Tibial nerve (tissue), 4 donors: ENCODE results near the gene PLEKHG1. TPM values are rescaled to one million over a fixed set of nuclear protein-coding genes. Genes with fewer than 3 reads are reported as not detected.
A peak's percentile ranks its signal among the peaks of the same experiment; 100 is the strongest.

ENCODE experiments used
- DNase-seq, 2 donors: peaks; one replicate each; pipeline ENCODE4 v3.0.0-alpha.2; 2019; ENCODE audit warnings: low spot score in 2 of 2
- H3K27ac ChIP-seq, 4 donors: fragments of 200-600 bp; sonication (generic) in 3 of 4; one replicate each; pipeline ENCODE4 v1.5.1; 2017 to 2019; ENCODE audit warnings: mild to moderate bottlenecking in 1 of 4
- H3K27me3 ChIP-seq, 2 donors: fragments of 200-600 bp; sonication (generic) in 1 of 2; one replicate each; pipeline versions ENCODE4 v1.5.1 to v1.6.0; 2017 to 2019
- H3K36me3 ChIP-seq, 3 donors: fragments of 200-600 bp; sonication (generic); one replicate each; pipeline ENCODE4 v1.5.1; 2018 to 2019
- H3K4me1 ChIP-seq, 4 donors: fragments of 200-600 bp; sonication (generic) in 3 of 4; one replicate each; pipeline ENCODE4 v1.5.1; 2017 to 2019
- H3K4me3 ChIP-seq, 4 donors: fragments of 200-600 bp; sonication (generic) in 3 of 4; one replicate each; pipeline ENCODE4 v1.5.1; 2017 to 2019; ENCODE audit warnings: mild to moderate bottlenecking in 1 of 4, moderate library complexity in 1 of 4
- H3K9me3 ChIP-seq, 4 donors: fragments of 200-600 bp; sonication (generic) in 3 of 4; one replicate each; pipeline ENCODE4 v1.5.1; 2017 to 2019
- EP300 ChIP-seq, 2 donors: sonication (generic); formaldehyde crosslinking; IDR thresholded peaks; one replicate each; pipeline ENCODE4 v1.6.1; 2017; ENCODE audit warnings: antibody characterized with exemption in 2 of 2, mild to moderate bottlenecking in 1 of 2
- POLR2A ChIP-seq, 2 donors: fragments of 450-650 bp; IDR thresholded peaks; one replicate each; pipeline ENCODE4 v1.6.1; 2017; ENCODE audit warnings: antibody characterized with exemption in 2 of 2, mild to moderate bottlenecking in 2 of 2, moderate library complexity in 2 of 2
- WGBS, 2 donors: methylation state at CpG; one replicate each; pipeline ENCODE4 v1.1.5; 2018; 5-methylcytosine and 5-hydroxymethylcytosine counted together
- total RNA-seq, 4 donors: library from RNA; depleted of rRNA; stranded (reverse); fragments of >200 nt; gene quantifications; one replicate each; pipeline ENCODE4 v1.1.0, GENCODE V29; 2016
- TF ChIP-seq, protein P1 (sequence below), 5 experiments: fragments of 200-600 bp in 3 of 5; fragments of 450-650 bp in 2 of 5; sonication (generic) in 3 of 5; IDR thresholded peaks; one replicate each; pipeline ENCODE4 v1.5.1; 2016 to 2019; ENCODE audit warnings: antibody characterized with exemption in 5 of 5, mild to moderate bottlenecking in 3 of 5, moderate library complexity in 2 of 5

PLEKHG1 gene
- total RNA-seq, 4 donors from 2014 or later: 25.6 to 50.1 (median 39.7) TPM

DNA sequence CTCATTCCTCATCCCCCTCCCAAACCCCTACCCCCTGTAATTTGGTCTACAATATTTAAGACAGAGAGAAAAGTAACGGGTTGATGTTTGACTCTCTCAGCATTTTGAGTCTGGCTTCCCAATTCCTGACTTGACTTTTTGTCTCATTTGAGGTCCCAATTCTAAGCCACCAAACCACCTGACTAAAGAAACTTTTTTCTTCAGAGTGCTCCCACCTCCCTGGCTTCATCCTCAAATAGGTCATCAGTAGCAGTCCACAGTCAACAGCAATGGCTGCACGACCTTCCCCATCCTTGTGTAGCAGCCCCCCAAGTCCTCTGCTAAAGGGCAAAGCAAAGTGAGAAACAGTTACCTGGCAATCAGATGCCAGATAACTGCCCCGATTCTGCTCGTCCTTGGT is 1.8 kb downstream of the PLEKHG1 start:
- peak overlapping the region in 1 of 4 donors; percentile 69 for H3K4me3 ChIP-seq
- no peaks in the 10 kb centered on the region for H3K9me3 ChIP-seq
- H3K36me3 ChIP-seq: no peaks in the 10 kb centered on the region
- H3K4me1 ChIP-seq: peaks cover 0 to 7% (median 5%) of the 10 kb centered on the region in 4 donors
- TF ChIP-seq, protein P1, sequence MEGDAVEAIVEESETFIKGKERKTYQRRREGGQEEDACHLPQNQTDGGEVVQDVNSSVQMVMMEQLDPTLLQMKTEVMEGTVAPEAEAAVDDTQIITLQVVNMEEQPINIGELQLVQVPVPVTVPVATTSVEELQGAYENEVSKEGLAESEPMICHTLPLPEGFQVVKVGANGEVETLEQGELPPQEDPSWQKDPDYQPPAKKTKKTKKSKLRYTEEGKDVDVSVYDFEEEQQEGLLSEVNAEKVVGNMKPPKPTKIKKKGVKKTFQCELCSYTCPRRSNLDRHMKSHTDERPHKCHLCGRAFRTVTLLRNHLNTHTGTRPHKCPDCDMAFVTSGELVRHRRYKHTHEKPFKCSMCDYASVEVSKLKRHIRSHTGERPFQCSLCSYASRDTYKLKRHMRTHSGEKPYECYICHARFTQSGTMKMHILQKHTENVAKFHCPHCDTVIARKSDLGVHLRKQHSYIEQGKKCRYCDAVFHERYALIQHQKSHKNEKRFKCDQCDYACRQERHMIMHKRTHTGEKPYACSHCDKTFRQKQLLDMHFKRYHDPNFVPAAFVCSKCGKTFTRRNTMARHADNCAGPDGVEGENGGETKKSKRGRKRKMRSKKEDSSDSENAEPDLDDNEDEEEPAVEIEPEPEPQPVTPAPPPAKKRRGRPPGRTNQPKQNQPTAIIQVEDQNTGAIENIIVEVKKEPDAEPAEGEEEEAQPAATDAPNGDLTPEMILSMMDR (IDR thresholded peaks at IDR 0.05): no peak
- TF ChIP-seq POLR2A (IDR thresholded peaks at IDR 0.05) (no peak), EP300 (IDR thresholded peaks at IDR 0.05) (no peak)
- H3K27ac ChIP-seq: peak overlapping the region in 2 of 4 donors; percentile 86
- no peak for DNase-seq
- peaks cover 0 to 8% of the 10 kb centered on the region in 2 donors for H3K27me3 ChIP-seq
- 85 to 88% methylated on average over 4 of the region's 4 CpGs for WGBS, 2 donors

- WGBS, 2 donors: 91 to 92% methylated on average over 4 of the region's 4 CpGs
- TF ChIP-seq POLR2A (IDR thresholded peaks at IDR 0.05): no peak
- no peak for TF ChIP-seq EP300 (IDR thresholded peaks at IDR 0.05)
- TF ChIP-seq, protein P1 (IDR thresholded peaks at IDR 0.05): no peak
- DNase-seq: no peak
Observed at GRCh38 chr6:150603176-150603575, 3.5 kb downstream of the PLEKHG1 start.

GRCh38 chr6:150604467-150604866 is 4.8 kb downstream of the PLEKHG1 start:
- H3K4me3 ChIP-seq: no peak overlapping the region
- WGBS, 2 donors: 89 to 93% methylated on average over 6 of the region's 6 CpGs
- no peaks in the 10 kb centered on the region for H3K9me3 ChIP-seq
- H3K36me3 ChIP-seq: no peaks in the 10 kb centered on the region
- TF ChIP-seq POLR2A (IDR thresholded peaks at IDR 0.05): no peak
- TF ChIP-seq EP300 (IDR thresholded peaks at IDR 0.05): no peak
- TF ChIP-seq, protein P1 (IDR thresholded peaks at IDR 0.05): no peak
- peaks cover 0 to 8% of the 10 kb centered on the region in 2 donors for H3K27me3 ChIP-seq
- peaks cover 0 to 17% (median 6%) of the 10 kb centered on the region in 4 donors for H3K4me1 ChIP-seq
- no peak overlapping the region for H3K27ac ChIP-seq
- no peak for DNase-seq

More at GRCh38 chr6:150603176-150603575, 3.5 kb downstream of the PLEKHG1 start:
- H3K4me3 ChIP-seq: no peak overlapping the region
- no peaks in the 10 kb centered on the region for H3K36me3 ChIP-seq
- H3K27me3 ChIP-seq: peaks cover 0 to 8% of the 10 kb centered on the region in 2 donors
- no peaks in the 10 kb centered on the region for H3K9me3 ChIP-seq
- H3K27ac ChIP-seq: no peak overlapping the region
- peaks cover 0 to 17% (median 10%) of the 10 kb centered on the region in 4 donors for H3K4me1 ChIP-seq

DNA sequence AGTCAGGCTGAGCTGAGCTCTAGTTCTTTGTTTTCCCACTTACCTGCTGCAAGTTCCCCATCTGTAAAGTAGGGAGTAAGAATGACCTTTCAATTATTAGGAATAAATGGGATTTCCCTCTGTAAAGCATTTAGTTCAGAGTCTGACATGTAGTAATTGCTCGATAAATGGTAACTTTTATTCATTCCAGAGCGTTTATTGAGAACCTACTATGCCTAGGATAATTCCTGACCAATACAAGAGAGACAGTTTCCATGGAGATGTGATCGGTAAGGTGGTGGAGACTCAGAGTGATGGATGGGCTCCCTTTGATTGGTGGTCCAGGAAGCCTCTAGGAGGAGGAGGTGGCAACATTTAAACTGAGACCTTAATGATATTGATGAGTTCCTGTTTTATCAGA is 5.6 kb downstream of the PLEKHG1 start:
- H3K9me3 ChIP-seq: no peaks in the 10 kb centered on the region
- no peak overlapping the region for H3K27ac ChIP-seq
- H3K4me1 ChIP-seq: peaks cover 0 to 17% (median 5%) of the 10 kb centered on the region in 4 donors
- 95 to 98% methylated on average over 3 of the region's 3 CpGs for whole genome bisulfite sequencing, 2 donors
- H3K4me3 ChIP-seq: no peak overlapping the region
- TF ChIP-seq, protein P1 (IDR thresholded peaks at IDR 0.05): no peak
- no peak for TF ChIP-seq EP300 (IDR thresholded peaks at IDR 0.05)
- no peak for TF ChIP-seq POLR2A (IDR thresholded peaks at IDR 0.05)
- H3K27me3 ChIP-seq: peaks cover 0 to 8% of the 10 kb centered on the region in 2 donors
- DNase-seq: no peak
- no peaks in the 10 kb centered on the region for H3K36me3 ChIP-seq

DNA sequence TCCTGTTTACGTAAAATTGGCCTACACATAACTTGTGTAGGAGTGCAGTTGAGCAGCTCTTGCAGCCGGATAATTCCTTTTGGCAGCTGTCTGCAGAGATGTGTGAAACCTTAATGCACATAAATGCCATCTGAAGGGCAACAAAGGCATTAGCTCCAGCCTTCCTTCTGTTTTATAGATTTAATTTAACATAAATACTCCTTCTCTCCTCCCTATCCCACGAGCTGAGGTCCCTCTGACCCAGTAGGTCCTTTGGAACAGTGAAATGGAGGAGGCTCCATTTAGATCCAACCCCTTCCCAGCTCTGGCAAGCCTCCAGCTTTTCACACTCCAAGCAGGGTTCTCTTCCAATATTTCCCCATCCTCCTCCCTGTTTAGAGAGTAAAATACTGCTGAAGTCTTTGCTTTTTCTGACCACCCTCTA is 6.5 kb downstream of the PLEKHG1 start:
- TF ChIP-seq, protein P1 (IDR thresholded peaks at IDR 0.05): no peak
- DNase-seq: no peak
- 41 to 51% methylated on average over 3 of the region's 3 CpGs for WGBS, 2 donors

More for the DNA sequence above, 6.5 kb downstream of the PLEKHG1 start:
- Histone ChIP-seq H3K36me3 (no peaks in the 10 kb centered on the region), H3K27ac (peak overlapping the region in 2 of 4 donors; percentile 17 to 18), H3K4me3 (no peak overlapping the region), H3K9me3 (no peaks in the 10 kb centered on the region), H3K4me1 (peaks cover 0 to 11% (median 5%) of the 10 kb centered on the region in 4 donors), H3K27me3 (peaks cover 0 to 8% of the 10 kb centered on the region in 2 donors)
